ENCODE results near the gene RPL28. TPM values are rescaled to one million over a fixed set of nuclear protein-coding genes. Genes with fewer than 3 reads are reported as not detected.
A peak's percentile ranks its signal among the peaks of the same experiment; 100 is the strongest.
"Not testable (repeated sequence)": the region's sequence is repeated elsewhere in the genome, so short reads cannot be mapped to it uniquely, and the experiment has no call there.

RPL28 gene
- polyA plus RNA-seq, 3 donors from 2014 or later = 118 to 365 (median 350) TPM

- H3K27ac Mint-ChIP-seq; H3K4me3 Mint-ChIP-seq; H3K27me3 Mint-ChIP-seq (ENCODE audit: low read depth in 3 of 3); H3K9me3 Mint-ChIP-seq; DNase-seq: not testable (repeated sequence)
- peaks cover 5 to 30% (median 19%) of the 10 kb centered on the region in 3 donors for H3K36me3 Mint-ChIP-seq
- peaks cover 15 to 16% of the 10 kb centered on the region in 2 donors for H3K4me1 Mint-ChIP-seq
Measured at GRCh38 chr19:55401390-55401789, 15.7 kb downstream of the RPL28 start.

- Mint-ChIP-seq H3K4me1 (peaks cover 20 to 22% of the 10 kb centered on the region in 2 donors), H3K27me3 (ENCODE audit: low read depth in 3 of 3) (peaks cover 3 to 12% (median 10%) of the 10 kb centered on the region in 3 donors), H3K36me3 (peaks cover 5 to 32% (median 19%) of the 10 kb centered on the region in 3 donors), H3K27ac (no peak overlapping the region), H3K4me3 (no peak overlapping the region), H3K9me3 (no peaks in the 10 kb centered on the region)
- no peak for DNase-seq
Measured at GRCh38 chr19:55402509-55402908, 16.8 kb downstream of the RPL28 start.

- Mint-ChIP-seq H3K27ac (peak overlapping the region in 5 of 6 donors; percentile 55 to 89 (median 73)), H3K4me1 (peaks cover 32 to 35% of the 10 kb centered on the region in 2 donors), H3K4me3 (peak overlapping the region; percentile 63 to 91 (median 80)), H3K9me3 (no peaks in the 10 kb centered on the region), H3K27me3 (ENCODE audit: low read depth in 3 of 3) (peaks cover 11 to 18% (median 14%) of the 10 kb centered on the region in 3 donors), H3K36me3 (peaks cover 1 to 32% (median 17%) of the 10 kb centered on the region in 3 donors)
- no peak for DNase-seq
Measured at GRCh38 chr19:55405638-55406037, 19.9 kb downstream of the RPL28 start.

- Mint-ChIP-seq H3K9me3 (no peaks in the 10 kb centered on the region), H3K27ac (peak overlapping the region; percentile 73 to 99 (median 86)), H3K27me3 (ENCODE audit: low read depth in 3 of 3) (peaks cover 11 to 18% (median 14%) of the 10 kb centered on the region in 3 donors), H3K4me3 (peak overlapping the region; percentile 78 to 91 (median 83)), H3K4me1 (peaks cover 32 to 35% of the 10 kb centered on the region in 2 donors), H3K36me3 (peaks cover 0 to 32% (median 15%) of the 10 kb centered on the region in 3 donors)
- DNase-seq = no peak
Measured at GRCh38 chr19:55406091-55406825, 20.5 kb downstream of the RPL28 start.

DNA sequence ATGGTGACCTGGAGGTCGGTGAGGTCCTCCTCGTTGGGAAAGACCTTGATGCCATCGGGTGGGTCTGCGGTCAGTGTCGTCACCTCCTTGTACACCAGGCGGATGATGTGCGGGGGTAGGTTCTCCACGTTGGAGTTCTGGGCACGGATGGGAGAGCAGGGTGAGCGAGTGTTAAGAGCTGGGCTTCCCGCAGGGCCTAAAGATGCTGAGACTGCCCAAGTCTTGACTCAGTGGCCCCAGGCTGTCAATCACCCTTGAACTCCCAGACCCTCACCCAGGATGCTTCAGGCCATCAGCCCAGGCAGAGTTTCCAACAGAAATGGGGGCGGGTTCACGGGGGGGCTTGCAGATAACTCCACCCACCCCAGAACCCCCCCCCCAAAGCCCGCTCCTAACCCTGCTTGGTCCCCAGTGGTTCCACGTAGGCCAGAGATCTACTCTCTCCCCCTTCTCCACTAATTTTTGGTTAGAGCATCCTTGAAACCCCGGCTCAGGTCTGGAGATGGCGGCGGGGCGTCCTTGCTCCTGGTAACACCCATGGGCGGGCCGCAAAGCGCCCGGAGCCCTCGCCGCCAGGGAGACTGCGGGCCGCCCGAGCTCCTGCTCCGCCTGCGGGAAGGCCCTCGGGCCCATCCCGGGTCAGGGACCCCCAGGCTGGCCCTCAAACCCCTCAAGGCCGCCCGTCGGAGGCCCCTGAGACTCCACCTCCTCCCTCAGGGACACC lies 21.3 kb downstream of the RPL28 start:
- Mint-ChIP-seq H3K27ac (peak overlapping the region; percentile 81 to 100 (median 88)), H3K4me3 (peak overlapping the region; percentile 83 to 96 (median 93)), H3K27me3 (ENCODE audit: low read depth in 3 of 3) (peaks cover 11 to 18% (median 14%) of the 10 kb centered on the region in 3 donors), H3K9me3 (no peaks in the 10 kb centered on the region), H3K4me1 (peaks cover 32 to 35% of the 10 kb centered on the region in 2 donors), H3K36me3 (peaks cover 0 to 29% (median 12%) of the 10 kb centered on the region in 3 donors)
- no peak for DNase-seq

DNA sequence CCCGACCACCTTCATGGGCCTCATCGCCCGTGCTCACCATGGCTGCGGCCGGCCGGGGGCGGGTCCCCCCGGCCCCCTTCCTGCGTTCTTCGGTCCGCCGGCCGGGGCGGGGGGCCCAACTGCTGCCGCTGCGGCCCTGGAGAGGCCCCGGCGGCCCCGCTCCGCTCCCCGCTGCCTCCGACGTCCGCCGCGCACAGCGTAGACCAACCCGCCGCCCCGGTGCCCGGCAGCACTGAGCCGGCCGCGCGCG lies 21.7 kb downstream of the RPL28 start, which contains the start of gene UBE2S:
UBE2S (minus strand) TSS at position 239 of the 250 bp plus-strand sequence; CDS start at position 40, 199 bp downstream.
- peak within 1 kb of the TSS; percentile 96 to 100 (median 99) for H3K27ac Mint-ChIP-seq
- peaks cover 11 to 18% (median 14%) of the 10 kb centered on the region in 3 donors for H3K27me3 Mint-ChIP-seq (ENCODE audit: low read depth in 3 of 3)
- peaks cover 32 to 35% of the 10 kb centered on the region in 2 donors for H3K4me1 Mint-ChIP-seq
- H3K36me3 Mint-ChIP-seq = peaks cover 0 to 24% (median 9%) of the 10 kb centered on the region in 3 donors
- not testable (repeated sequence) for DNase-seq, H3K9me3 Mint-ChIP-seq
- H3K4me3 Mint-ChIP-seq = peak within 1 kb of the TSS; percentile 91 to 96 (median 93)

- Mint-ChIP-seq H3K4me1 (peaks cover 32 to 35% of the 10 kb centered on the region in 2 donors), H3K9me3 (no peaks in the 10 kb centered on the region), H3K27me3 (ENCODE audit: low read depth in 3 of 3) (peaks cover 11 to 18% (median 14%) of the 10 kb centered on the region in 3 donors), H3K4me3 (peak overlapping the region; percentile 91 to 96 (median 93)), H3K36me3 (peaks cover 0 to 22% (median 9%) of the 10 kb centered on the region in 3 donors), H3K27ac (peak overlapping the region; percentile 96 to 100 (median 99))
- peak; percentile 98 to 99 (median 99) for DNase-seq
Measured at GRCh38 chr19:55407800-55408532, 22.2 kb downstream of the RPL28 start.

DNA sequence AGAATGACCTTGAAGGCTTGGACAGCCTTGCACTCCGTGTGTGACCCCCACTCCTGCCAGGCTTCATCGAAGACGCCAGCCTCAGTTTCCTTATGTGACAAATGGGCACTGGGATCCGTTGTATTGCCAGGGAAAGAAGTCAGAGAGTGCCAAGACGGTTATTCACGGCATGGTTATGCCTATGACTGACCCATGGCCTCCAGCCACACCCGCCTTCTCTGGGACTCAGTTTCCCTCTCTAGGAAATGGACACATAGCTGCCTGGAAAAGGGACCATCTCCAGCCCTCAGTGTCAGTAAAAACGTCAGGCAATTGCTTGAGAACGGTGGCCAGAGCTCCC lies 22.8 kb downstream of the RPL28 start:
- Mint-ChIP-seq H3K36me3 (peaks cover 0 to 18% (median 5%) of the 10 kb centered on the region in 3 donors), H3K4me3 (peak overlapping the region; percentile 91 to 96 (median 93)), H3K27ac (peak overlapping the region; percentile 96 to 100 (median 99)), H3K9me3 (no peaks in the 10 kb centered on the region), H3K4me1 (peaks cover 27 to 34% of the 10 kb centered on the region in 2 donors), H3K27me3 (ENCODE audit: low read depth in 3 of 3) (peaks cover 11 to 15% (median 14%) of the 10 kb centered on the region in 3 donors)
- DNase-seq = no peak

DNA sequence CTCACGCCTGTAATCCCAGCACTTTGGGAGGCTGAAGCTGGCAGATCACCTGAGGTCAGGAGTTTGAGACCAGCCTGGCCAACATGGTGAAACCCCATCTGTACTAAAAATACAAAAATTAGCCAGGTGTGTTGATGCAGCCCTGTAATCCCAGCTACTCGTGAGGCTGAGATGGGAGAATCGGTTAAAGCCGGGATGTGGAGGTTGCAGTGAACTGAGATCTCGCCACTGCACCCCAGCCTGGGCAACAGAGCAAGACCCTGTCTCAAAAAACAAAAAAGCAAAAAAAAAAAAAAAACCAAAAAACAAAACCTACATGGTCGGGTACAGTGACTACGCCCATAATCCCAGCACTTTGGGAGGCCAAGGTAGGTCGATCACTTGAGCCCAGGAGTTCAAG lies 23.4 kb downstream of the RPL28 start:
- Mint-ChIP-seq H3K27me3 (ENCODE audit: low read depth in 3 of 3) (peaks cover 11 to 15% (median 14%) of the 10 kb centered on the region in 3 donors), H3K4me3 (peak overlapping the region; percentile 34 to 92 (median 51)), H3K27ac (peak overlapping the region; percentile 81 to 100 (median 98)), H3K36me3 (peaks cover 0 to 13% (median 5%) of the 10 kb centered on the region in 3 donors), H3K4me1 (peaks cover 27 to 34% of the 10 kb centered on the region in 2 donors)
- not testable (repeated sequence) for H3K9me3 Mint-ChIP-seq, DNase-seq

DNA sequence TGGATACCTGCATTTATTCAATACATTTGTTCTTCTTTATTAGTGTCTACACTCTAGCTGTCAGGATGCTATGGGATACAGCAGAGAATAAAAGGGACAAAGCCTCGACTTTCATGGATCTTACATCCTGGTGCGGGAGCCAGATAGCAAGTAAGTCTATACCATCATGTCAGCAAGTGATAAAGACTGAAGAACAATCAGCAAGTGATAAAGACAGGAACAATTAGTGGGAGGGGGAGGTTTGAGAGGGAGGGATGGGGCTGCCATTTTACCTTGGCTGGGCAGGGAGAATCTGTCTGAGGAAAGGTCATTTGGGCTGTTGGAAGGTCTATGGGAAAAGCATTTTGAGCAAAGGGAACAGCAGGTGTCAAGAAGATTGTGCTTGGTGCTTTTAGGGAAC lies 24.4 kb downstream of the RPL28 start:
- no peaks in the 10 kb centered on the region for H3K9me3 Mint-ChIP-seq
- H3K4me3 Mint-ChIP-seq = peak overlapping the region in 1 of 5 donors; percentile 92
- peaks cover 0 to 13% (median 5%) of the 10 kb centered on the region in 3 donors for H3K36me3 Mint-ChIP-seq
- no peak for DNase-seq
- peak overlapping the region in 2 of 6 donors; percentile 34 to 47 for H3K27ac Mint-ChIP-seq
- peaks cover 11 to 18% (median 15%) of the 10 kb centered on the region in 3 donors for H3K27me3 Mint-ChIP-seq (ENCODE audit: low read depth in 3 of 3)
- H3K4me1 Mint-ChIP-seq = peaks cover 27 to 34% of the 10 kb centered on the region in 2 donors

DNA sequence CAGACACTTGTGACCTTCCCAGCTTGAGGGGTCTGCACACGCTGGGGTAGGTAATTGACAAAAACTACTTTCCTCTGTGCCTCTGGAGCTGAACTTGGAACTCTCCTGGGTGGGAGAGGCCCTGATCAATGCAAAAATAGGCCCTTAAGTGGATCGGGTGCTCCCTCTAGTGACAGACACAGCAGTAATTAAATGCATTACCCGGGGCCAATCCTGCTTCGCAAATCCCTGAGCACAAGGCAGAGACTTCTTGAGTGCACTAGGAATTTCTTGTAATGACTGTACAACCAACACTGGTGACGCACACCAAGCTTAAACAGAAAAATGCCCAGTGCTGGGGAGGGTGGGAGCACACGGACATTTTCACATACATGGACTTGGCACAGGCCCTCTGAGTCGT lies 32.5 kb downstream of the RPL28 start:
- no peaks in the 10 kb centered on the region for H3K9me3 Mint-ChIP-seq
- peak overlapping the region in 1 of 6 donors; percentile 49 for H3K27ac Mint-ChIP-seq

GRCh38 chr19:55419103-55419502 lies 33.4 kb downstream of the RPL28 start:
- no peaks in the 10 kb centered on the region for H3K36me3 Mint-ChIP-seq
- DNase-seq = no peak
- H3K4me1 Mint-ChIP-seq = peaks cover 5 to 7% of the 10 kb centered on the region in 2 donors
- H3K27me3 Mint-ChIP-seq (ENCODE audit: low read depth in 3 of 3) = peaks cover 2 to 21% (median 10%) of the 10 kb centered on the region in 3 donors
- no peak overlapping the region for H3K4me3 Mint-ChIP-seq
- H3K27ac Mint-ChIP-seq = no peak overlapping the region
- no peaks in the 10 kb centered on the region for H3K9me3 Mint-ChIP-seq

More for the DNA sequence above, 32.5 kb downstream of the RPL28 start:
- peaks cover 5 to 7% of the 10 kb centered on the region in 2 donors for H3K4me1 Mint-ChIP-seq
- peaks cover 2 to 17% (median 10%) of the 10 kb centered on the region in 3 donors for H3K27me3 Mint-ChIP-seq (ENCODE audit: low read depth in 3 of 3)
- no peak overlapping the region for H3K4me3 Mint-ChIP-seq
- DNase-seq = peak; percentile 33 to 57 (median 39)
- no peaks in the 10 kb centered on the region for H3K36me3 Mint-ChIP-seq

DNA sequence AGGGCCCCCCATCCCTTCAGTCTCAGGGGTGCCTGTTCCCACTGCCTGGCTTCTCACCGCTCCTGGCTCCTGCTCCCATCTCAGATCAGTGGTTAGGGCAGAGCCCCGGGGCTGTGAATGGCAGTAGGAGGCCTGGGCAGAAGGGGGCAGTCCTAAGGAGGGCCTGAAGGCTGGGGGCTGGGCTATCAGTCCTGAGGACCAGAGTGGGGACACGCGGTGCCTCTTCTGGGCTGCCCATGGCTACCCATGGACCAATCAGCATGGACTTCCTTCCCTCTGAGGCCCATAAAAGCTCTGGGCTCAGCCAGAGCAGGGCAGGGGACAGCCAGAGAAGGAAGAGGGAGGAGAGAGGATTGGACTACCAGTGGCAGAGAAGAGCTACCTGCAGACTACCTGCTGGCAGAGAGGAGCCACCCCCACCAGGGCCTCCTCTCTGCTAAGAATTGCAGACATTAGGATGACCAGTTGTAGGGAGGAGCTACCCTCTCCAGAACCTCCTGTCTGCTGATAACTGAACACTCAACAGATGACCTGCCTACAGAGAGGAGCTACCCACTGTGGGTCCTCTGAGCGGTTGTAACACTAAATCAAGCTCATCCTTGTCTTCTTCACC lies 34.0 kb downstream of the RPL28 start:
- Mint-ChIP-seq H3K27me3 (ENCODE audit: low read depth in 3 of 3) (peaks cover 2 to 18% (median 10%) of the 10 kb centered on the region in 3 donors), H3K9me3 (no peaks in the 10 kb centered on the region), H3K4me3 (no peak overlapping the region), H3K36me3 (no peaks in the 10 kb centered on the region), H3K27ac (peak overlapping the region in 1 of 6 donors; percentile 53), H3K4me1 (peaks cover 5 to 7% of the 10 kb centered on the region in 2 donors)
- no peak for DNase-seq
